SK-N-SH treated with all-trans-retinoic acid at 6 μM for 48 hours (cell line): Measurements from ENCODE around the gene KLF9.

Source experiments
- ESRRG ChIP-seq: fragments of 250-450 bp; sonication (Bioruptor Pico); IDR thresholded peaks from 2 replicates; pipeline ENCODE4 v1.6.1; 2021; ENCODE audit warnings: mild to moderate bottlenecking
- PPARA ChIP-seq: fragments of 250-450 bp; sonication (Bioruptor Pico); IDR thresholded peaks from 2 replicates; pipeline ENCODE4 v1.5.0; 2020; ENCODE audit warnings: mild to moderate bottlenecking, borderline replicate concordance
- SNAI2 ChIP-seq: fragments of 250-450 bp; sonication (Bioruptor Pico); IDR thresholded peaks from 2 replicates; pipeline ENCODE4 v1.5.0; 2020; ENCODE audit warnings: mild to moderate bottlenecking, moderate library complexity
- ZFP30 ChIP-seq: fragments of 450-650 bp; formaldehyde crosslinking; IDR thresholded peaks from 2 replicates; pipeline ENCODE4 v1.5.0; 2022; ENCODE audit warnings: mild to moderate bottlenecking, moderate library complexity
- ZNF8 ChIP-seq: fragments of 450-650 bp; formaldehyde crosslinking; IDR thresholded peaks from 2 replicates; pipeline ENCODE4 v1.5.0; 2020; ENCODE audit warnings: mild to moderate bottlenecking, moderate library complexity
- TF ChIP-seq, protein P1 (sequence below): fragments of 250-450 bp; sonication (Bioruptor Pico); IDR thresholded peaks from 2 replicates; pipeline ENCODE4 v1.8.0; 2020; ENCODE audit warnings: mild to moderate bottlenecking, moderate library complexity, borderline replicate concordance

DNA sequence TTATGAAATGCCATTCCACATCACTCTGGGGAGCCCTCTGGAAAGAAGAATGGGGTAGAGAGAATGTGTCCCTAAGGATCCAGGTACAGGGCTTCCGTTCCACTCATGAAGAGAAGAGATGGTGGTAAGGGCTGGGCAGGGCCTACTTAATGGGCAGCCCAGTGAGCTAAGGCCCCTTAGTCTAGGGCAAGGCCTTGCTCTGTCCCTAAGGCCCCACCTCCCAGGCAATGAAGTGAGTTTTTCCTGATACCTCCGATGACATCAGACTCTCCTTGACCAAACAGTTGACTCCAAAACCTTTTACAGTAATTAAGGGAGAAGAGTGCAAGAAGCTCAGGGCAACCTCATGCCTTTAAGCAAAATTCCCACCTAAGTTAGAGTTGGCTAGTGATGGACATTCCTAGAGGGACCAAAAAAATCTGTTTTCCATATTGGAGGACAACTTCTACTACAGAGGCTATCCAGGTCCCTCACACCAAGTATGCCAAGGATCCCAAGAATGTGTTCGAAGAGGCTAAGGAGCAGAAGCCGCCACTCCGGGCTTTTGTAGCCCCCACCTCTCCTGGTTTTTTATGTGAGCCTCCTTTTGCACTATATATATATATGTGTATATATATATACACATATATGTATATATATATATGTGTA lies 5.9 kb downstream of the KLF9 start:
- TF ChIP-seq, protein P1, sequence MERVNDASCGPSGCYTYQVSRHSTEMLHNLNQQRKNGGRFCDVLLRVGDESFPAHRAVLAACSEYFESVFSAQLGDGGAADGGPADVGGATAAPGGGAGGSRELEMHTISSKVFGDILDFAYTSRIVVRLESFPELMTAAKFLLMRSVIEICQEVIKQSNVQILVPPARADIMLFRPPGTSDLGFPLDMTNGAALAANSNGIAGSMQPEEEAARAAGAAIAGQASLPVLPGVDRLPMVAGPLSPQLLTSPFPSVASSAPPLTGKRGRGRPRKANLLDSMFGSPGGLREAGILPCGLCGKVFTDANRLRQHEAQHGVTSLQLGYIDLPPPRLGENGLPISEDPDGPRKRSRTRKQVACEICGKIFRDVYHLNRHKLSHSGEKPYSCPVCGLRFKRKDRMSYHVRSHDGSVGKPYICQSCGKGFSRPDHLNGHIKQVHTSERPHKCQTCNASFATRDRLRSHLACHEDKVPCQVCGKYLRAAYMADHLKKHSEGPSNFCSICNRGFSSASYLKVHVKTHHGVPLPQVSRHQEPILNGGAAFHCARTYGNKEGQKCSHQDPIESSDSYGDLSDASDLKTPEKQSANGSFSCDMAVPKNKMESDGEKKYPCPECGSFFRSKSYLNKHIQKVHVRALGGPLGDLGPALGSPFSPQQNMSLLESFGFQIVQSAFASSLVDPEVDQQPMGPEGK, result no peak
- TF ChIP-seq ZFP30 (CRISPR knock-in tag) (no peak), ESRRG (no peak), SNAI2 (no peak), PPARA (CRISPR knock-in tag) (no peak), ZNF8 (CRISPR knock-in tag) (no peak)
